ENCODE data around the gene ZNF500.

- no peak for TF ChIP-seq CTCF (IDR thresholded peaks at IDR 0.05)
- TF ChIP-seq POLR2A (IDR thresholded peaks at IDR 0.05): no peak
These were observed 52.0 kb downstream of the ZNF500 start for GRCh38 chr16:4714996-4715395.

All from uterus (tissue), 2 donors.